Tibial artery (tissue), 4 donors: Measurements from ENCODE around the gene TSC22D1.

Experiments used
- DNase-seq, 2 donors: peaks; one replicate each; pipeline ENCODE4 v3.0.0-alpha.2; 2019
- H3K27ac ChIP-seq, 2 donors: fragments of 200-600 bp; sonication (generic) in 1 of 2; 1 replicate in 1 of 2; 2 replicates in 1 of 2; pipeline ENCODE4 v1.5.1; 2018 to 2019; ENCODE audit warnings: mild to moderate bottlenecking in 1 of 2
- H3K27me3 ChIP-seq, 2 donors: fragments of 200-600 bp; sonication (generic) in 1 of 2; one replicate each; pipeline versions ENCODE4 v1.5.1 to v1.6.0; 2016 to 2019
- H3K36me3 ChIP-seq, 3 donors: fragments of 200-600 bp; sonication (generic) in 2 of 3; one replicate each; pipeline ENCODE4 v1.5.1; 2016 to 2019; ENCODE audit warnings: mild to moderate bottlenecking in 2 of 3
- H3K4me1 ChIP-seq, 4 donors: fragments of 200-600 bp; sonication (generic) in 2 of 4; 1 replicate in 3 of 4; 2 replicates in 1 of 4; pipeline ENCODE4 v1.5.1; 2016 to 2019
- H3K4me3 ChIP-seq, 2 donors: fragments of 200-600 bp; sonication (generic) in 1 of 2; 1 replicate in 1 of 2; 2 replicates in 1 of 2; pipeline ENCODE4 v1.5.1; 2018 to 2019; ENCODE audit warnings: mild to moderate bottlenecking in 2 of 2
- H3K9me3 ChIP-seq, 3 donors: fragments of 200-600 bp; sonication (generic) in 1 of 3; one replicate each; pipeline ENCODE4 v1.5.1; 2016 to 2019
- intact Hi-C: fragments of 100-400 bp; cut with DNase I; formaldehyde crosslinking; loops from one replicate; pipeline ENCODE4 v1.15.0; 2023; ENCODE audit warnings: low total_unique reads
- TF ChIP-seq, protein P1 (sequence below), 2 experiments: fragments of 200-600 bp in 1 of 2; fragments of 450-650 bp in 1 of 2; IDR thresholded peaks; one replicate each; pipeline ENCODE4 v1.5.1; 2017 to 2019; ENCODE audit warnings: antibody characterized with exemption in 2 of 2, mild to moderate bottlenecking in 1 of 2, moderate library complexity in 1 of 2

Gene TSC22D1

GRCh38 chr13:44399074-44399473 lies 177.1 kb downstream of the TSC22D1 start:
- TF ChIP-seq, protein P1, sequence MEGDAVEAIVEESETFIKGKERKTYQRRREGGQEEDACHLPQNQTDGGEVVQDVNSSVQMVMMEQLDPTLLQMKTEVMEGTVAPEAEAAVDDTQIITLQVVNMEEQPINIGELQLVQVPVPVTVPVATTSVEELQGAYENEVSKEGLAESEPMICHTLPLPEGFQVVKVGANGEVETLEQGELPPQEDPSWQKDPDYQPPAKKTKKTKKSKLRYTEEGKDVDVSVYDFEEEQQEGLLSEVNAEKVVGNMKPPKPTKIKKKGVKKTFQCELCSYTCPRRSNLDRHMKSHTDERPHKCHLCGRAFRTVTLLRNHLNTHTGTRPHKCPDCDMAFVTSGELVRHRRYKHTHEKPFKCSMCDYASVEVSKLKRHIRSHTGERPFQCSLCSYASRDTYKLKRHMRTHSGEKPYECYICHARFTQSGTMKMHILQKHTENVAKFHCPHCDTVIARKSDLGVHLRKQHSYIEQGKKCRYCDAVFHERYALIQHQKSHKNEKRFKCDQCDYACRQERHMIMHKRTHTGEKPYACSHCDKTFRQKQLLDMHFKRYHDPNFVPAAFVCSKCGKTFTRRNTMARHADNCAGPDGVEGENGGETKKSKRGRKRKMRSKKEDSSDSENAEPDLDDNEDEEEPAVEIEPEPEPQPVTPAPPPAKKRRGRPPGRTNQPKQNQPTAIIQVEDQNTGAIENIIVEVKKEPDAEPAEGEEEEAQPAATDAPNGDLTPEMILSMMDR (IDR thresholded peaks at IDR 0.05), result no peak
- no peaks in the 10 kb centered on the region for H3K4me1 ChIP-seq
- no peaks in the 10 kb centered on the region for H3K27me3 ChIP-seq
- no peak overlapping the region for H3K4me3 ChIP-seq
- H3K9me3 ChIP-seq, result no peaks in the 10 kb centered on the region
- intact Hi-C loops, result no loop called here
- no peaks in the 10 kb centered on the region for H3K36me3 ChIP-seq
- no peak overlapping the region for H3K27ac ChIP-seq
- no peak for DNase-seq

DNA sequence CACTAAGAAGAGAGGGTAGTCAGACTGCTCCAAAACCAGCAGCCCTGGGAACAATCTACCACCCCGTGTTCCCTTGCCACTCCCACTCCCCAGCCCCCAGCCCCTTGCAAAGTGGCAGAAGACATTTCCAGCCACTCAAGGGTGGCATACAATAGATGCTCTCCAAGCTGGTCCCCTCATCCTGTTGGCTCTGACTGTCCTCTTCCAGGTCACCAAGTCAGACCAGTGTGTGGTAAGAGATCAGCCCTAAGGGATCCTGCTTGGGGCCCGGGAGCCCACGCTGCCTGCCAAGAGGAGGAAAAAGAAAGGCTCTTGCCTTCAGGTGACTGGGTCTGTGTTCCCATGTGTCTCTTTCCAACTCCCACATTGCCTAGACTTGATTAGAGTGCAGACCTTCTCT lies 177.5 kb downstream of the TSC22D1 start:
- Histone ChIP-seq H3K4me3 (no peak overlapping the region), H3K4me1 (no peaks in the 10 kb centered on the region), H3K27me3 (no peaks in the 10 kb centered on the region), H3K27ac (no peak overlapping the region), H3K36me3 (no peaks in the 10 kb centered on the region), H3K9me3 (no peaks in the 10 kb centered on the region)
- TF ChIP-seq, protein P1 (IDR thresholded peaks at IDR 0.05), result no peak
- intact Hi-C loops, result no loop called here
- DNase-seq, result no peak

DNA sequence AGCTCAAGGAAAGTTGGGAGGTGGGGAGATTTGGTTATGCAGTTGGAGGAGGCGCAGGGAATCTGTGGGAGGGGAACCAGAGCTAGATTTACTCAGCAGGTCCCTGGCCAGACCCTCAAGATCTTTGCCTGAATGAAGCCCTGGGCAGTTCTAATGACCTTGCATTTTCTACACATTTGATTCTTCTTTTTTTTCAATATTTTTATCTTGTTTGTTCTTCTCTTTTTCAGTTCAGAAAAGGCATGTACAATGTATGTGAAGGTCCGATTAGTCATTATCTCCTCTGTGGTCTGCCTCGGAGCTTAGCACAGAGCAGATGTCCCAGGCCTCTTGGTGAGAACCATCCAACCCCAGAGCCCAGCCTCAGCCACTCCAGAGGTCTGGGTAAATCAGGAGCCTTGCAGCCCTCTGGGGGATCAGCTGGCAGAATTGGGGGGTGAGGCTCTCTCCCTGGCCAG lies 178.3 kb downstream of the TSC22D1 start:
- no peak overlapping the region for H3K27ac ChIP-seq
- TF ChIP-seq, protein P1 (IDR thresholded peaks at IDR 0.05), result no peak
- H3K27me3 ChIP-seq, result no peaks in the 10 kb centered on the region
- H3K4me3 ChIP-seq, result no peak overlapping the region
- DNase-seq, result no peak
- intact Hi-C loops, result no loop called here
- no peaks in the 10 kb centered on the region for H3K9me3 ChIP-seq
- H3K4me1 ChIP-seq, result no peaks in the 10 kb centered on the region
- H3K36me3 ChIP-seq, result no peaks in the 10 kb centered on the region

DNA sequence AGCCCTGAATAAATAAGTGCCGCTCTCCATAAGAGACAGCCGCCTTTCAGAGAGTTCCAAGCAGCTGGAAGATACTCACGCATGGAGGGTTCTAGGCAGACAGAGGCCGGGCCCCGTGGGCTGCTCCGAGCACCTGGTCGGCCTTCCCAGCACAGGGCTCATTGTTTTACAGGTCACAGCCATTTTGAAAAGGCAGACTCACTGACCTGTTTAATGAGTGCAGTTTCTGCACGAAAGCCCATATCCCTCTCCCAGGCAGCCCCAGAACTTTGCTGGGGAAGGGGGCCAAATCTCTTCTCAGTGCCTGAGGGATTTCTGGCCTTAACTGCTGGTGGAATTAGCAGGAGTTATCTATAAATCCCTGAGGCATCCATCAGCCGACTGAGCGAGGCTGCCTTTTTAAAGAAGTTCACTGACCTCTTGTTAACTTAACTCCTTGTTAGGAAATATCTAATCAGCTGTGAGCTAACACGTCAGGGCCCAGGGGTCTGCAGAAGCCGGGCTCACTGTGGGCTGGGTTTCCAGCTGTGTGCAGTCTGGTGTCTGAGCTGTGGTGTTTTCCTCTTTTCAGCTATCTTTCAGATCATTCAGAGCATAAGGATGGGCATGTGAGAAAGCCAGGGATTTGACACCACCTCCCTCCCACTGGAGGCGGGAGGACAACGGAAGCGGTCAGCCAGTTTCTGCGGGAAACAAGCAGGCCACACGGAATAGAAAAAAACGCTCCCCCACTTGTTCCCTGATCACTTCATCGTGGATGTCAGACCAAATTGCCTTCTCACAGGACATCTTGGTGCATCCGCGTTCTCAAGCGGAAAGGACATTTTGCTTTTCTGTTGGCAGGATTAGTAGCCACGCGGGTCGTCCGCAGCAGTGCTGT lies 179.2 kb downstream of the TSC22D1 start:
- Histone ChIP-seq H3K36me3 (no peaks in the 10 kb centered on the region), H3K4me3 (peak overlapping the region in 1 of 2 donors; percentile 10)

GRCh38 chr13:44395976-44396694 lies 180.0 kb downstream of the TSC22D1 start:
- DNase-seq, result no peak
- intact Hi-C loops, result no loop called here
- Histone ChIP-seq H3K36me3 (no peaks in the 10 kb centered on the region), H3K27ac (no peak overlapping the region), H3K27me3 (no peaks in the 10 kb centered on the region), H3K9me3 (no peaks in the 10 kb centered on the region), H3K4me3 (no peak overlapping the region), H3K4me1 (no peaks in the 10 kb centered on the region)
- TF ChIP-seq, protein P1 (IDR thresholded peaks at IDR 0.05), result no peak

More for the DNA sequence above, 179.2 kb downstream of the TSC22D1 start:
- Histone ChIP-seq H3K27ac (no peak overlapping the region), H3K4me1 (no peaks in the 10 kb centered on the region), H3K9me3 (no peaks in the 10 kb centered on the region), H3K27me3 (no peaks in the 10 kb centered on the region)
- intact Hi-C loops, result no loop called here
- TF ChIP-seq, protein P1 (IDR thresholded peaks at IDR 0.05), result no peak
- DNase-seq, result no peak
